Activated T-cell treated with anti-CD3 and anti-CD28 coated beads for 24 hours (primary cell): Measurements from ENCODE around the gene MYH15.

Experiments
- DNase-seq: peaks from one replicate; pipeline ENCODE4 v3.0.0-alpha.2; 2020; ENCODE audit warnings: low read depth

MYH15 gene

DNA sequence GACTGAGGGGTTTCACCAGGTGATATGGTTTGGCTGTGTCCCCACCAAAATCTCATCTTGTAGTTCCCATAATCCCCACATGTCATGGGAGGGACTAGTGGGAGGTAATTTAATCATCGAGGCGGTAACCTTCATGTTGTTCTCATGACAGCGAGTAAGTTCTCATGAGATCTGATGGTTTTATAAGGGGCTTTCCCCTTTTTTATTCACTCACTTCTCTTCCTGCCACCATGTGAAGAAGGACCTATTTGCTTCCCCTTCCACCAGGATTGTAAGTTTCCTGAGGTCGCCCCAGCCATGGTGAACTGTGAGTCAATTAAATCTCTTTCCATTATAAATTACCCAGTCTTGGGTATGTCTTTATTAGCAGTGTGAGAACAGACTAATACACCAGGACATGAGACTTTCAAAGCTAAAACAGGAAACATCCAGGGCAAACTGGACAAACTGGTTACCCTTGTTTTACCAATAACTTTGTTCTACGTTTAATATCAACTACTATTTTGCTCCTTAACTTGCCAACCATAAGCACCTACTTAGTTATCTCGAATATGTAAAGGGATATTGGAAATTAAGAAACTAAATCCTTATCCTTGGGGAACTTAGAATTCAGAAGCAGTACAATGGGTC, 98.2 kb downstream of the MYH15 start:
- no peak for DNase-seq

DNA sequence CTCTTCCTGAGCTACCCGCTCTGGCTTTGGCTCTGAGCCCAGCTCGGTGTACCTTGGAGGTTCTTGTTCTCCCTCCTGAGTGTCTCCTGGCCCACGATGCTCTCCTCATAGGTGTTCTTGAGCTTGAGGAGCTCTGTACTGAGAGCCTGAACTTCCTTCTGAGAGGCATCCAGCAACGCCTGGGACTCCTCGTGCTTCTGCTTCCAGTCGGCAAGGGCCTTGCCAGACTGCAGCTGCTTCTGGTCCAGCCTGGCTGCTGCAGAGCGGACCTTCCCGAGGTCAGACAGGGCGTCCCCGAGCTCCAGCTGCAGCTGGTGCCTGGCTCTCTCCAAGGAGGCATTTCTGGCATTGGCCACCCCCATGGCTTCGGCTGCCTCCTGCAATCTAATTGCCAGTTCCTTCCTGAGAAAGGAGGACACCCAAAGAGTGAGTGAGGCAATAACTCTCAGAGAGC, 99.8 kb downstream of the MYH15 start:
- no peak for DNase-seq

DNA sequence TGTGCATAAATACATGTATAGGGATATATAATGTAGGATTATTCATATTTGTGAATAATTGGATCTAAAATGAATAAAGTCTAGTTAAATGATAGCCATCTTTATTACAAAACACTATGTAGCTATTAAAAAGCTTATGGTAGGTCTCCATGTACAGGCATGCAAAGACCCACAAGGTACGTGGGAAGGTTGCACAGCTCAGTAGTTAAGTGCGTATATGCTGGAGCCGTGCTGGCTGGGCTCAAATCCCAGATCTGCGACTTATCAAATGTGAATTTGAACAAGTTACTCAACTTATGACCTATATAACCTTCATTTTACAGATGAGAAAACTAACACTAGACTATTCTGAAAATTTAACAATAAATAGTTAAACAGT, 100.6 kb downstream of the MYH15 start:
- no peak for DNase-seq

DNA sequence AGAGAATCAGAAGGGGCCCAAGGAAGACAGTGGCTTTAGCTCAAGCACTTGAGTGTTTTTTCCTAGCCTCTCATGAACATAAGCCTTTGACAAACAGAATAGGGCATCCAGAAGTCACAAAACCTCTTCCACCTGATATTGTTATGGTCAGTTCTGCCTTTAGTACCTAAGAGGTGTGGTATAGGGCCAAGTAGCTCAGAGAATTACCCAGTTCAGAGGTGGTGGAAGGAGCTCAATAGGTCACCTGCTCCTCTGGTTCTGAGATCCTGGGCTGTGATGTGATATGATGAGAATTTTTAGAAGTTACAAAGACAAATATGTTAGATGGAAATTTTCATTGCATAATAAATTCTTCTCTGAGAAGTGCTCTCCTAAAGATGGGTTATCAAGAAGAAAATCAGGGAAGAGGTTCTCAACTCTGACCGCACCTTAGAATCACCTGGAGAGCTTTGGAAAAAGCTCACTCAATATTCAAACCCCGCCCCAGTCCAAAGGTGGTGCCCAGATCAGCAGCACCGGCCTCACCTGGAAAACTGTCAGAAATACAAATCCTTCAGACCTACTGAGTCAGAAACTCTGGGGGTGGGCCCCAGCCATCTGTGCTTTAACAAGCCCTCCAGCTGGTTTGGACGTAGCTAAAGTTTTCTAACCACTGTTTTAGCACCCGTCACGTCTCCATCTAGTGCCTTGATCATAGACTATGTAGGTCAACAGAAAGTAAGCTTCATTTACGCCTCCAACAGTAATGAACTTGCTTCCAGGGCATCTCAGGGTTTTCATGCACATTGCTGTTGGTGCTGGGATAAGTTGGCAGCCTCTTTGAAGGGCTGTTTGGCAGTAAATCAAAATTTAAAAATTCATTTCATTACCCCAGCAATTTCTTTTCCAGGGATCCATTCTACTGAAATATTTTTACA, 101.3 kb downstream of the MYH15 start:
- DNase-seq, result no peak

DNA sequence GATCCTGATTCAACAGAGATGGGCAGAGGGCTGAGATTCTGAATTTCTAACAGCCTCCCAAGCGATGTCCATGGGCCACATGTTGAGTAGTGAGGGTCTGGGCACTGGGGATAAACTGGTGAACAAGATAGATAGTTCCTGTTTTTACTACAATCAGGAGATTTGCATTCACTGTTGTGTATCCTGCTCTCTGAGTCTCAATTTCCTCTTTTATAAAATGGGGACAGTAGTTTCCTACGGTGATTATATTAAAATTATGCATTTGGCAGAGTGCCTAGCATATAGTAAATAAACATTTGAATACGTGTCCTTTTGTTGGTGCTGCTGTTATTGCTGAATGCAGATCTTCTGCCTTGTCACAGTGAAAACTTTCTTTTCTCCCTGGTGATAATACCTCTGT, 102.5 kb downstream of the MYH15 start:
- no peak for DNase-seq

DNA sequence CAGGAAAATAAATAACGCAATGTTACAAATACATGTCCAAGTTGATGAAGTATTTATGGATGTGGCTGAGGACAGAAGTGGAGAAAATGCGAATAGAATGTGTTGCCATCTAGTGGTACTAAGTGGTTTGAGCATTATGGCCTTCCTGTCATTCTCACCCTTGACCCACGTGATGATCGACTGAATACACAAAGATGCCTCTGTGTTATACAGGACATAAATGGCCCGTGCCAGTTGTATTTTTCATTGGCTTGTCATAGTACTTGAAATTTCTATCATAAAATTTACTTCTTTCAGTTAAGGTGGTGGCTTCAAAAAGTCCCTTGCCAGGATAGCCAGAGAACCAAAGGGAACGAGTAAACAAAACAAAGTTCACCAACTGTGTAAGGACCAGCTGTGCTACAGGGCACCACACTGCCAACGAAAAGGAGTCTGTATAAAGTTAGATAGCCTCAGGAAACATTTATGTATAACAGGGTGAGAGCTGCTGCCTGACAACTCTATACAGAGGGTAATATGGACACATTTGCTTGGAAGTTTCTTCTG, 103.7 kb downstream of the MYH15 start:
- DNase-seq, result no peak

DNA sequence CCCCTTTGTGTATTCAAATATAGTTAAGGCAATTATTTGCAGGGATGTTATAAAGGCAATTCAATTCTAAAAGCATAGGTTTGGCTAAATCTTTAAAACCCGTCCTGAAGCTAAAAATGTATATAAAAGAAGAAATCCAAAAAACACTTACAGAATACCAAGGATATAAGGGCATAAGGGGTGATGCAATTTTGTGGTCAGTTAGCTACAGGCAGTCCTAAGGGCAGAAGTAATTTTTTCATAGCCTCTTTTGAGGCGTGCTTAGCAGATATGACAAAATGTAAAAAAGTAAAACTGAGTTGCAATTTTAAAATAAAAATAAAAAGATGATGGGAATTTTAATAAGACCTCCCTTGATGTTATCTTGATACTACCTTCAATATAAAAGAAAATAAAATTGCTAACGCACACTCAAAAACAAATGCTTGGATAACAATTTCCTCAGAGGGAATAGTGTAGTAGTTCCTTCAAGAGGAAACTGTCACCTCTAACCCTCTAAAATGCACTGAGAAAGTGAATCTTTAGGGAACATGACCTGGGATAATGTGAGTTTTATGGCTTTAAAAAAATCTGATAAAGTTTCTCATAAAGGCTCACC, 104.2 kb downstream of the MYH15 start:
- no peak for DNase-seq

DNA sequence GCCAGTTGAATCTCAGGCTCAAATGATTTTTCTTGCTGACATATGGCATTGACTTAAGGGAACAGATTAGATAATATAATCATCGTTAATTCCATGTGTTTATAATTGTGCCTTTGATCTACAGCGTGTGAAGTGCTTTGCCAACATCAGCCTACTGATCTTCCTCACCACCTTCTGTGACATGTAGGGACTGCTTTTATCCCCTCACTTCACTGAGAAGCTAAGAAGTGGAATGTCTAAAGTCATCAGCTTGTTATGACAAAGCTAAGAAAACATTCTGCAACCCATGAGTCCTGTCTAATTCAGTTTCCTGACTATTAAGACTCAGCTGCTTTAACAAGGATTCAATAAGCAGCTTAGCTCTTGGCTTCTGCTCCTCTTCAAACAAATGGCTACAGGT, 106.0 kb downstream of the MYH15 start:
- DNase-seq, result no peak

DNA sequence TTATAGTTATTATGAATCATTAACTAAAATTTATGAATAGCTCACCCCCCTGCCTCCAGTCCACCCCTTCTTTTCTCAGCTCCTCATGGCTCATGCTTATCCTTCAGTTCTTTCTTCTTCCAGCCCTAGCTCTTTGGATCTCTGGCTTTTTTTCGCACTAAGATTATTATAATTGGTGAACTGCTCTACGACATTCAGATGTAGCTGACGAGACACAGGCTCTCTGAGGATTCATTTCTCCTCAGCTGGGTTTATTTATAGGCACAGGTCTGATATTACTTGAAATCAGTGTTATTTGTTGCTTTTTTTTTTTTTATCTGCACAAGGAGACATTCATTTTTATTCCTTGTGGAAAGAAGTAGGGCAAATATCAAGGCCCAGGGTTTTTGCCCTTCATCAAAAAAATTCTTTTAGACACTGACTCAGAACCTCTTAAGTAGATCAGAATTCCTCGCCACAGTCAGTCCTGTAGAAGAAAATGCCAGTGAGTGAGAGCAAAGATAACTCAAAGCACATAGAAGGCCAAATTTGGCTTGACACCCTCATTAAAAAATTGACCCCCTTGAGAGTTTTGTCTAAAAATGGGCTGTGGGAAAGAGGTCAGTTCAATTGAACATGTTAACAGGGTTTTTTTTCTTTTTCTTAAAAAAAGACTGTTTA, 106.6 kb downstream of the MYH15 start:
- DNase-seq, result no peak

DNA sequence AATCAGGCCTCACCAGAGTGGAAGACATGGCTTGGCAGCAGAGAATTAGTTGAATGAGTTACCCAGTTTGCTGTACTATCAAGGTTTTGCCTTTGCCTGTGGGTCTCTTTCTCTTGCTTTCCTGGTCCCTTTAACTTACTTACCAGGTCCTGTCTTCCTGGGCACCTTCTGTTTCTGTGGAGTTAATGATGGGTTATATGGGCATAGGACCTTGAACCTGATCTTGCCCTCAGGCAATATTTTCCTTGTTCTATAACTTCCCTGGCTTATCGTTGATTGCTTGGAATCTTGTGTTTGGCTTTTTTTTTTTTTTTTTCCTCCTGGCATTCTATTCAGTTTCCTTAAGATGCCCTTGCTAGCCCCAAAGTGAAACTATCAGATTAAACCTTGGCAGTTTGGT, 107.2 kb downstream of the MYH15 start:
- DNase-seq, result no peak

DNA sequence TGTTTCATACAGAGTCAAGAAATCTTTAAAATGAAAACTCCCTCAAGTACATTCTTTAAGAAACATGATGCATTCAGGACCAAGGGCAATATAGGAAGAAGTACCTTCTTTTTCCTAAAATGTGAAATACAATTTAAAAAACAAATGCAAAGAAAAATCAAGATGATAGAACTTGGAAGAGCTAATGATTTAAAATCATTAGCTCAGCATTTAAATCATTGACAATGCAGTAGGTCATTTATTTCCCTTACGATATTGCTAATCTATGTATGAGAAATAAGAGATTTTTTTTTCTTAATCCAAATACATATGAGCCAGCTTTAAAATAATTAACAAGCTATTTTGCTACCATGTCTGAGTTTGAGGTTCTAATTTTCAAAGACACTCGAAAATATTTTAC, 108.6 kb downstream of the MYH15 start:
- DNase-seq, result no peak

DNA sequence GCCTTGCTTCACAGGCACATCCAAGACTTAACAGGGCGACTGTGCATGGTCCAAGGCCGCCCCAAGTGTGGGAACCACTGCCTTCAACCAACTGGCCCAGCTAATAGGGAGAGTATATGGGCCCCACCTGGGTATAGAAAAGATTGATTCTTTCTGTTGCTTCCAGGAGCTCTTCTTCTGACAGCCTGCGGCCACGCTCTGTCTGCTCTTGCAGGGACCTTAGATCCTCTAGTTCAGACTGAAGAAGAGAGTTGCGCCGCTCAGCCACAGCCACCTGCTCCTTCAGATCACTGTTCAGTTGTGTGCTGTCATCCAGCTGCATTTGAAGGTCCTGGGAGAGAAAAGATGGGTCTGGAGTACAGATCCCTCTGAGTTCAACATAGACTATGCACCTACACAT, 111.9 kb downstream of the MYH15 start:
- DNase-seq, result no peak

DNA sequence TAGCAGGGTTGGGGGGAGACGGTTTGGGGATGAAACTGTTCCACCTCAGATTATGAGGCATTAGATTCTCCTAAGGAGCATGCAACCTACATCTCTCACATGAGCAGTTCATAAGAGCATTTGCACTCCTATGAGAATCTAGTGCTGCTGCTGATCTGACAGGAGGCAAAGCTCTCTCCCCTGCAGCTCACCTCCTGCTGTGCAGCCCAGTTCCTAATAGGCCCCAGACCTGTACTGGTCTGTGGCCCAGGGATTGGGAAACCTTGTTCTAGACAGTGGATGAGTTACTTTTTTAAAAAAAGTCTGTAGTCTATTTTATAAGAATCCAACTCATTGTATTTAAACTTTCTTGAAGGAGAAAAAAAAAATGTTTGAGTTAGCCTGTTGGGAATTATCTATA, 114.1 kb downstream of the MYH15 start:
- DNase-seq, result no peak

DNA sequence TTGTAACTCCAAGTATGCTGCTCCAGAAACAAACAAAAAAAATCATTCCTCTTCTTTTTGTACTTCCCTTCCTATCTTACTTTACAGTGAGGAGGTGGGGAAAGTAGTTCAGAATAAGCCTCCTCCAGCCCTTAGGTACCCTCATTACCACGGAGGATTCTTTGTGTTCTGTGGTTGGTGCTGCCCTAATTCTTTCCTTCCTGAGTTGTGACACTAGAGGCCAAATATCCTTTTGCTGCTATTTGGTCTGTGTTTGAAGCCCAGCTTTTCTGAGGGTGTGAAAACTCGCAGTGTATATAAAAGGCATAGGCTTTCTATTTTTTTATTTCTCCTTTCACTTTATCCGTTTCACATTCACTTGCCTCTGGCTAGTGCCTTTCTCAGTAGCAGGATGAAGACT, 115.8 kb downstream of the MYH15 start:
- DNase-seq, result no peak

DNA sequence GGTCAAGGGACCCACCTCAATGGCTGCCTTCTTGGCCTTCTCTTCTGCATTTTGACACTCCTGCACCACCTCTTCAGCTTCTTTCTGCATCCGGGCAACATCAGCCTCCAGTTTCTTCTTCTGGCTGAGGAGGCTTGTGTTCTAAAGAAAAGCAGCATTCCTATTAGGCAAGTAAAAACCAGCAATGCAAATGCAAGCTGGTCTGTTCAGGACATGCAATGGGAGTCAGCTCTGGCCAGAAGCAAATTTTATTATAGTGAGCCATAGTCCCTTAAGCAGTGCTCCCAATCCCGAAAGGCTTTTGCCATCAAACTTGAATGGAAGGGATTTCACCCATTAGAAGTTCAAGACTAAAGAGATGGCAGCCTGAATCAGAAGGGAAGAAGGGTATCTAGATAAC, 116.4 kb downstream of the MYH15 start:
- no peak for DNase-seq

DNA sequence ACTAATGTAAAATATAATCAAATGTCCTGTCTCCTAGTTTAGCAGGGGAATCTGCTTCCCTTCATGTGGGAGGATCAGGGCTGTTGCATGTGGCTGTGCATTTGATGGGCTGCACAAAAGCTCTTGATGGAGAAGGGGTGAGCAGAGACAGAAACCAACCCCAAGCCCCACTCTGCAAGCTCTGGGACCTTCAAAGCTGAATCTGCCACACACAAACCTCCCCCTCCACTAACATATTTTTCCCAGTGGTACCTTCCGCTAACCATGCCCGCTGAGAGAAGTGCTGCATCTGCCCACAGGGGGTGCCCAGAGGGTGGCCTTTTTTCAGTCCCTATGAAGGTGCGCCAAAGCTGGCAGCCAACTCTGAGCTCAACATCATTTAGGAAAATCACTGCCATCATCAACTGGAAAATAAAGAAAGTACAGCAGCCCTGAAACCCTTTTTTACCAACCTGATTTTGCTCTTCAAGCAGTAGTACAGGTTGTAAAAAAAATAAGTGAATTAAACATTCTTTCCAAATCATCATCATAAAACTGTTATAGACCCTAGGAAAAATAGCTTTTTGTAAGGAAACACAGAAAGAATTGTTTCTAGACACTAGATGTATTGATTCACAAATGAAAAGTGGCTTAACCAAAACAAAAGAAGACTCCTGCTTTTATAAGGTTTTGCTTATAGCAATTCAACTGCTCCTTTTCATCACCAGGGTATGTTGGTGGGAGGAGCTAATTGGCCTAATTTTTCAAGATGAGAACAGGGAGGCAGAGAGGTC, 117.1 kb downstream of the MYH15 start:
- no peak for DNase-seq

DNA sequence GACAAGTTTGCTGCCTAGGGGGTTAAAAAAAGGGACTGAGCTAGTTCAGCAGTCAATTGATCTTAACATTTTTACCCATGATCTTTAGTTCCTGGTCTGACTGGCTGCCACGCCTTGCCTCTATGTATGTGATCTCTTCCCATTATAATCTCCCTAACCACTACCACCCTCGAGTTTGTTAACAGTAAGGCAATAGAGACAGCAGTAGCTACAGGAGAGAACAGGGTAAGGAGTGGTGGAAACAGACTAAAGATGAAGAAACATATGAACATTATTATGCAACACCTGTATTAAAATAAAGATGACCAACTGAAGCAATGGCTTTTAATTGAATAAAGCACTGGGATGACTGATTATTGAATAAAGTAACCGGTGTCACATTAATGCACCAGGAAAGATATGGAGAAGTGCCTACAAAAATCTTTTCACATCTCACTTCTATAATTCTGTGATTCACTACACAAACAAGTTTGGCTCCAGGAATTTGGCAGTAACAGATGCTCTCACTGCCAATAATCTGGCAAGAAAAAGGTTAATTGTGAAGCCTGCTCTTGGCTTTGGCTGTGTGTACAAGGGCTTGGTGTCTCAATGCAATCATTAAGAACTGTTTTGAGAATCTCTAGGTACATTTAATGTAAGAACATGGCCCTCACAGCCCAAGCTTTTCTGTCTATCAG, 118.3 kb downstream of the MYH15 start:
- DNase-seq, result no peak

DNA sequence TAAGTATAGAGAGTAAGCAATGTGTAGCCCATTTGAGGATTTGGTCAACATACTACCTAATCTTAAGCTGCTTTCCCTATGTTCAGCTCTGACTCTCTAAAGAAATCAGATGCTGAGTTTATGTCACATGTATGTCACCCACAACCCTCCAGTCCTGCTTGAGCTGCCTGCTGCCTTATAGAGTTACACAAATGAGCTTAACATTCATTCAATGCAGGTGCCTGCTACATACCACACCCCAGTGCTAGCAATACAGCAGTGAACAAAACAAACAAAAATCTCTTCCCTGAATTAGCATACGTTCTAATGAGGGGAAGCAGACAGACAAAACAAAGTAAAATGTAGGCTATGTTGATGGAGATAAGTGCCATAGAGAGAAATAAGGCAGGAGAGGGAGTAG, 121.0 kb downstream of the MYH15 start:
- no peak for DNase-seq

DNA sequence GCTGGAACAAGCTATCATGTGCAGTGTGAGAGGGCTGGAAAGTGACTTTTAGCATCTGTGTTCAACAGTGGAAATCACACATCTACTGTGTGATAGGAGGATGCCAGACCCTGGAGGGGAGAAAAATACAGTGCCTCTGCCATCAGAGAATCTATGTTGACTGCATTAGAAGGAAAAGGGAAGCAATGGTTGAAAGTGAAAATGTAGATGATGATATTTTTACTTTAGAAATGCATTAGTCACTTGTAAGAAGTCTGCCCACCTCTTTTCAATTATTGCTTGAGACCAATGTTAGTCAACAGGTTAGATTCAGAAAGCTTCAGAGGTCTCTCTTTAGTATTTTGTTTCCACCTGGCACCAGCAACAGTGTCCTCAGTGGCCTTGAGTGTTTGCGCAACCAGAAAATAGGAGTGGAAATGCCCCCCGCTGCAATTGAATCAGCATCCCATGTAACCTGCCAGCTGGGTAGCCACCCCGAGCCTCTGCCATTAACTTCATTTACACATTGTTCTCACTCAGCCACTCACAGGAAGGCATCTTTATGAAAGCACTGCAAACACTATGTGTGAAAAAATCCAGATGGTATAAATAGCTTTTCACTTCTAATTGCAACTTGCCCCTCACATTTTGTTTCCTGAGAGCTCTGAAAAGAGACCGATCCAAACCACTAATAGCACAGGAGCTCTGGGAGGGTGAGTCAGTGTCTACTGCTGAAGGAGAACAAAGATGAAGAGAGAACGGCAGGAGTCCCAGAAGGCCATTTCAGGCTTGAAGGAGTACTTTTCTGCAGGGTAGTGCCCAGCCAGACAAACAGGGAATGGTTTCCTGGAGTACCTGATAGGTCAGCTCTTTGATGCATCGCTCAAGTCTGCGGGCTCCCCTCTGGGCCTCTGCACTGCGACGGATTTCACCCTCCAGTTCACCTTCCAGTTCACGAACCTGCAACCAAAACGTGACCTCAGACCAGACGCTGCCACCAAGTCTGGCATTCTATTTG, 122.0 kb downstream of the MYH15 start:
- DNase-seq, result peak; percentile 8

DNA sequence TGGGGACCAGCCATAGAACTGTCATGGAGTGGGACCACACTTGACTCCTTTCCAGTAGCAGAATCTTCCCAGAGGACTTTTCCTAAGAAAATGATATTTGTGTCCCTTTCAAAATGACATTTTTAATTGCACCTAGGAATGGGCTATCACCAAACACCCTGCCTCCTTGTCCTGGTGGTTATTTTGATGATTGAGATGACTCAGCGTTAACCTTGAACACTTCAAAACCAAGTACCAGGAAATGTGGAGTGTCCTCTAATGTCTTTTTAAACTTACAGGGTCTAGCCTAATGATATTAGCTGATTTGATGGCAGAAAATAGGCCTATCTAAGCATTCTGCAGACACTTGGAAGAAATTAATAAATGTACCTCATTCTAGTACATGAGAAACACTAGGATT, 123.3 kb downstream of the MYH15 start:
- DNase-seq, result no peak
